CD4-positive, alpha-beta T cell treated with Interleukin-6 for 4 hours (primary cell): ENCODE data around the gene LARP4B.
"Not testable (repeated sequence)": the region's sequence is repeated elsewhere in the genome, so short reads cannot be mapped to it uniquely, and the experiment has no call there.

Source experiments
- DNase-seq: peaks from one replicate; pipeline ENCODE4 v3.0.0-alpha.2; 2020; ENCODE audit warnings: mixed read lengths

Gene LARP4B

GRCh38 chr10:784403-785088 lies 147.0 kb downstream of the LARP4B start:
- DNase-seq, result peak; percentile 16

GRCh38 chr10:782751-783648 lies 148.5 kb downstream of the LARP4B start:
- DNase-seq, result no peak

- no peak for DNase-seq
Observed at GRCh38 chr10:780536-781524, 150.7 kb downstream of the LARP4B start.

GRCh38 chr10:778626-779330 lies 152.7 kb downstream of the LARP4B start:
- no peak for DNase-seq

GRCh38 chr10:777913-778479 lies 153.5 kb downstream of the LARP4B start:
- DNase-seq, result no peak

GRCh38 chr10:776772-777171 lies 154.7 kb downstream of the LARP4B start:
- DNase-seq, result no peak

GRCh38 chr10:775245-776075 lies 156.0 kb downstream of the LARP4B start:
- no peak for DNase-seq

- no peak for DNase-seq
Observed at GRCh38 chr10:774661-775244, 156.8 kb downstream of the LARP4B start.

- no peak for DNase-seq
Observed at GRCh38 chr10:774223-774622, 157.3 kb downstream of the LARP4B start.

GRCh38 chr10:773562-774161 lies 157.8 kb downstream of the LARP4B start:
- no peak for DNase-seq

GRCh38 chr10:772227-772637 lies 159.3 kb downstream of the LARP4B start:
- no peak for DNase-seq

GRCh38 chr10:771647-772046 lies 159.9 kb downstream of the LARP4B start:
- no peak for DNase-seq

- DNase-seq, result no peak
Observed at GRCh38 chr10:770975-771374, 160.5 kb downstream of the LARP4B start.

- DNase-seq, result not testable (repeated sequence)
Observed at GRCh38 chr10:770048-770712, 161.3 kb downstream of the LARP4B start.

GRCh38 chr10:767794-768193 lies 163.7 kb downstream of the LARP4B start:
- no peak for DNase-seq

GRCh38 chr10:767211-767610 lies 164.3 kb downstream of the LARP4B start:
- no peak for DNase-seq

GRCh38 chr10:761376-761775 lies 170.1 kb downstream of the LARP4B start:
- no peak for DNase-seq

GRCh38 chr10:760622-761021 lies 170.9 kb downstream of the LARP4B start:
- DNase-seq, result no peak

GRCh38 chr10:759898-760477 lies 171.5 kb downstream of the LARP4B start:
- no peak for DNase-seq
